Smooth muscle cell (in vitro differentiated cells): ENCODE measurements around the gene EFCAB10. TPM values are rescaled to one million over a fixed set of nuclear protein-coding genes. Genes with fewer than 3 reads are reported as not detected.
"Not testable (repeated sequence)": the region's sequence is repeated elsewhere in the genome, so short reads cannot be mapped to it uniquely, and the experiment has no call there.

Experiments
- DNase-seq: peaks from one replicate; lab custom pipeline; 2025; ENCODE audit not compliant: unreplicated experiment; lab: John Stamatoyannopoulos, UW
- H2AFZ ChIP-seq: fragments of 200-600 bp; sonication (generic); 2 replicates; pipeline ENCODE4 v1.6.0; 2016; ENCODE audit warnings: antibody characterized with exemption, low read depth, mild to moderate bottlenecking
- H3F3A ChIP-seq: fragments of 200-600 bp; sonication (generic); 2 replicates; pipeline ENCODE4 v1.6.0; 2017; ENCODE audit warnings: antibody characterized with exemption, low read depth
- H3K27ac ChIP-seq: fragments of 200-600 bp; sonication (generic); 2 replicates; pipeline ENCODE4 v1.5.1; 2016; ENCODE audit warnings: low read depth, mild to moderate bottlenecking
- H3K27me3 ChIP-seq: fragments of 200-600 bp; sonication (generic); 2 replicates; pipeline ENCODE4 v1.6.1; 2016; ENCODE audit warnings: low read depth, mild to moderate bottlenecking
- H3K36me3 ChIP-seq: fragments of 200-600 bp; sonication (generic); 2 replicates; pipeline ENCODE4 v1.5.1; 2016; ENCODE audit warnings: low read depth
- H3K4me1 ChIP-seq: fragments of 200-600 bp; sonication (generic); 2 replicates; pipeline ENCODE4 v1.5.1; 2016; ENCODE audit warnings: low read depth
- H3K4me2 ChIP-seq: fragments of 200-600 bp; sonication (generic); 2 replicates; pipeline ENCODE4 v1.6.0; 2016; ENCODE audit warnings: mild to moderate bottlenecking
- H3K4me3 ChIP-seq: fragments of 200-600 bp; sonication (generic); 2 replicates; pipeline ENCODE4 v1.5.1; 2016; ENCODE audit warnings: mild to moderate bottlenecking
- H3K79me2 ChIP-seq: fragments of 200-600 bp; sonication (generic); 2 replicates; pipeline ENCODE4 v1.6.0; 2016; ENCODE audit warnings: low read depth, mild to moderate bottlenecking
- H3K9ac ChIP-seq: fragments of 200-600 bp; sonication (generic); 2 replicates; pipeline ENCODE4 v1.6.0; 2016; ENCODE audit warnings: low read depth
- H3K9me3 ChIP-seq: fragments of 200-600 bp; sonication (generic); replicated peaks from 2 replicates; pipeline ENCODE4 v1.5.1; 2016; ENCODE audit warnings: low read depth
- H4K20me1 ChIP-seq: fragments of 200-600 bp; sonication (generic); 2 replicates; pipeline ENCODE4 v1.6.0; 2016; ENCODE audit warnings: low read depth
- WGBS: methylation state at CpG from one replicate; pipeline ENCODE4 v1.1.7; 2016; ENCODE audit warnings: low lambda C conversion rate; 5-methylcytosine and 5-hydroxymethylcytosine counted together
- polyA plus RNA-seq: library from polyadenylated mRNA; unstranded; fragments of >200 nt; fragmentation: Nextera tagmentation; extraction: Ambion mirVana; gene quantifications from 2 replicates; pipeline ENCODE4 v1.2.1, GENCODE V29; 2016
- total RNA-seq: library from RNA; depleted of rRNA; stranded (reverse); fragments of >200 nt; gene quantifications from 2 replicates; pipeline ENCODE4 v1.2.3, GENCODE V29; 2014
- TF ChIP-seq, protein P1 (sequence below): fragments of 200-600 bp; sonication (generic); IDR thresholded peaks from 2 replicates; pipeline ENCODE4 v1.5.1; 2017; ENCODE audit warnings: borderline replicate concordance, mild to moderate bottlenecking, antibody characterized with exemption; ENCODE audit not compliant: insufficient read depth, poor library complexity, severe bottlenecking

Gene EFCAB10
- total and polyA plus RNA-seq, 2 experiments from 2014 or later, result 0.56 to 1.2 TPM

DNA sequence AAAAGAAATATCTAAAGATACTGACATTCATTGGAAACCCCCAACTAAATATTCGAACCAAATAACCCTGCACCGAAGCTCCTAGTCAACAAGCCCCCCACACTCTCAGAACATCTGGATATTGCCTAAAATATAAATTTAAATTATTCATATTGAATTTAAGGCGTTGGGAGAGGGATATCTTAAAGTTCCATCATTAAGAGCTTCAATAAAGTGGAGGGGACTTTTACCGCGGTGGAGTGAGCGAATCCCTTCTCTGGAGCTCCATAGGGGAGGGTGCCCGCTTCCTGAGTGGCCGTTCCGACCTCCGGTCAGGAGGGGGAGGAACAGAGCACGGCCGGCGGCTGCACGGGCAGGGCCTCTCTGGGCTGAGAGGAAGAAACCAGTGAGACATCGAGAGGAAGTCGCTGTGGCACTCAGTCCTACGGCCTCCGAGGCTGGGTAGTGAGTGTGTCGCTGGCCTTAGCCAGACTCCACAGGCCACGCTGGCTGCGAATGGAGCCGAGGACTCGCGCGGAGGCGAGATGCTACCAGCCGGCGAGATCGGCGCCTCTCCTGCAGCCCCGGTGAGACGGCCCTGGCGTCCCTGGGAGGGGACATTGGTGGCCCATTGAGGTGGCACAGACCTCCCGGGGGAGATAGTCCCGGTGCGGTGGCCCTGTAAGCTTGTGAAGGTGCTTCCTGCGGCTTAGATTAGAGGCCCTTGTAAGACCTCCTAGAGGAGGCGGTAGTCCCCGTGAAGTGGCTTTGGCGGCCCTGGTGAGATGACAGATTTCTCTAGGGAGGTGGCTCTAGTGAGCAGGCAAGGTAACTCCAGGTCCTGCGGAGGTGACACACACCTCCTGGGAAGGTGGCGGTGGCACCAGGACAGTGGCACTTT, 49.3 kb downstream of the EFCAB10 start, which contains the start of gene RINT1:
TSS of gene RINT1 (plus strand) at position 410 of the 880 bp plus-strand sequence. CDS start at position 525, 115 bp downstream.
- WGBS, result 3% methylated on average over 42 of the region's 42 CpGs
- H3K9ac ChIP-seq, result peak within 1 kb of the TSS; percentile 91

DNA sequence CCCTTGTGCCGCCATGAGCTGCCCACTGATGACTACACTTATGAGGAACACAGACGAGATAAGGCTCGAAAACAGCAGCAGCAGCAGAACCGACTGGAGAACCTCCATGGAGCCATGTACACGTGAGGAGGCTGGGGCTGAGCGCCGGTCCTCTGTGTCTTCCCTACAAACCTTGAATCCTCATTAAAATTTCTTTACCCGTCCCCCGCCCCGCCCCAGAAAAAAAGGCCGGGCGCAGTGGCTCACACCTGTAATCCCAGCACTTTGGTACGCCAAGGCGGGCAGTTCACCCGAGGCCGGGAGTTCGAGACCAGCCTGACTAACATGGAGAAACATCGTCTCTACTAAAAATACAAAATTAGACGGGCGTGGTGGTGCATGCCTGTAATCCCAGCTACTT, 50.7 kb downstream of the EFCAB10 start:
- Histone ChIP-seq H3K9me3 (no peaks in the 10 kb centered on the region), H3K27ac (no peak overlapping the region), H3K4me1 (peaks cover 11% of the 10 kb centered on the region), H3K27me3 (no peaks in the 10 kb centered on the region), H3K9ac (no peak overlapping the region), H2AFZ (no peak overlapping the region), H3K4me2 (no peak overlapping the region), H3K4me3 (no peak overlapping the region), H4K20me1 (peaks cover 3% of the 10 kb centered on the region), H3F3A (no peaks in the 10 kb centered on the region), H3K79me2 (peaks cover 29% of the 10 kb centered on the region), H3K36me3 (no peaks in the 10 kb centered on the region)
- TF ChIP-seq, protein P1, sequence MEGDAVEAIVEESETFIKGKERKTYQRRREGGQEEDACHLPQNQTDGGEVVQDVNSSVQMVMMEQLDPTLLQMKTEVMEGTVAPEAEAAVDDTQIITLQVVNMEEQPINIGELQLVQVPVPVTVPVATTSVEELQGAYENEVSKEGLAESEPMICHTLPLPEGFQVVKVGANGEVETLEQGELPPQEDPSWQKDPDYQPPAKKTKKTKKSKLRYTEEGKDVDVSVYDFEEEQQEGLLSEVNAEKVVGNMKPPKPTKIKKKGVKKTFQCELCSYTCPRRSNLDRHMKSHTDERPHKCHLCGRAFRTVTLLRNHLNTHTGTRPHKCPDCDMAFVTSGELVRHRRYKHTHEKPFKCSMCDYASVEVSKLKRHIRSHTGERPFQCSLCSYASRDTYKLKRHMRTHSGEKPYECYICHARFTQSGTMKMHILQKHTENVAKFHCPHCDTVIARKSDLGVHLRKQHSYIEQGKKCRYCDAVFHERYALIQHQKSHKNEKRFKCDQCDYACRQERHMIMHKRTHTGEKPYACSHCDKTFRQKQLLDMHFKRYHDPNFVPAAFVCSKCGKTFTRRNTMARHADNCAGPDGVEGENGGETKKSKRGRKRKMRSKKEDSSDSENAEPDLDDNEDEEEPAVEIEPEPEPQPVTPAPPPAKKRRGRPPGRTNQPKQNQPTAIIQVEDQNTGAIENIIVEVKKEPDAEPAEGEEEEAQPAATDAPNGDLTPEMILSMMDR, result no peak
- DNase-seq, result no peak
- 96% methylated on average over 20 of the region's 20 CpGs for WGBS

More for the DNA sequence above, 49.3 kb downstream of the EFCAB10 start, which contains the start of gene RINT1:
- DNase-seq, result peak; percentile 75
- H3F3A ChIP-seq, result no peaks in the 10 kb centered on the region
- peaks cover 29% of the 10 kb centered on the region for H3K79me2 ChIP-seq
- no peaks in the 10 kb centered on the region for H3K27me3 ChIP-seq
- peak within 1 kb of the TSS; percentile 97 for H3K4me3 ChIP-seq
- peak within 1 kb of the TSS; percentile 99 for H2AFZ ChIP-seq
- H3K4me1 ChIP-seq, result peaks cover 11% of the 10 kb centered on the region
- no peaks in the 10 kb centered on the region for H3K9me3 ChIP-seq
- TF ChIP-seq, protein P1, result peak; percentile 66
- peaks cover 9% of the 10 kb centered on the region for H3K36me3 ChIP-seq
- H4K20me1 ChIP-seq, result peaks cover 15% of the 10 kb centered on the region
- H3K27ac ChIP-seq, result peak within 1 kb of the TSS; percentile 74
- peak within 1 kb of the TSS; percentile 95 for H3K4me2 ChIP-seq

DNA sequence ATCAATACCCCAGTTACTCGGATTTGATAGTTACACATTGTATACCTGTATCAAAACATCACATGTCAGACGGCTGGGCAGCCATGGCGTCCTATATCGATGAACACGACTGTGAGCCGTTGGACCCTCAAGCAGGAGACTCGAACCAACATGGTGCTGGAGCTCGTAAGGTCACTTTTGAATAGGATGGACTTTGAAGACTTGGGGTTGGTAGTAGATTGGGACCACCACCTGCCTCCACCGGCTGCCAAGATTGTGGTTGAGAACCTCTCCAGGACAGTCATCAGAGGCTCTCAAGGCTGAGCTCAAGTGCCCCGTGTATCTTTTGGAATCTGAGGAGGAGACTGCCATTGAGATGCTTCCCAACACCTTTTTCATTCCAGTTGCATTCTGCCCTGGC, 51.2 kb downstream of the EFCAB10 start:
- peaks cover 26% of the 10 kb centered on the region for H3K79me2 ChIP-seq
- H3K27me3 ChIP-seq, result no peaks in the 10 kb centered on the region
- H3K27ac ChIP-seq, result no peak overlapping the region
- H3K4me1 ChIP-seq, result peaks cover 11% of the 10 kb centered on the region
- H3K9ac ChIP-seq, result no peak overlapping the region
- H2AFZ ChIP-seq, result no peak overlapping the region
- no peaks in the 10 kb centered on the region for H3K9me3 ChIP-seq
- H4K20me1 ChIP-seq, result no peaks in the 10 kb centered on the region
- H3K4me3 ChIP-seq, result no peak overlapping the region
- H3K4me2 ChIP-seq, result no peak overlapping the region
- no peak for DNase-seq
- H3K36me3 ChIP-seq, result no peaks in the 10 kb centered on the region
- H3F3A ChIP-seq, result no peaks in the 10 kb centered on the region
- WGBS, result 94% methylated on average over 10 of the region's 10 CpGs
- TF ChIP-seq, protein P1, result no peak

DNA sequence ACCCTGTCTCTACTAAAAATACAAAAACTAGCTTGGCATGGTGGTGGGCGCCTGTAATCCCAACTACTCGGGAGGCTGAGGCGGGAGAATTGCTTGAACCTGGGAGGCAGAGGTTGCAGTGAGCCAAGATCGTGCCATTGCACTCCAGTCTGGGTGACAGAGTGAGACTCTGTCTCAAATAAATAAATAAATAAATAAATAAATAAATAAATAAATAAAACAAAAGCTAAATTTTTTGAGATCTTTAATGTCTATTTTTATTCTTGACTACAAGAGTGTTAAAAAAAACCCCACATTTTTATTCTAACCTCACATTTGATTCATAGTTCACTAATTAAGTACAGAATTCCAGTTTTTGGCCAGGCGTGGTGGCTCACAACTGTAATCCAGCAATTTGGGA, 53.6 kb downstream of the EFCAB10 start:
- H3K9me3 ChIP-seq, H3K4me3 ChIP-seq, H4K20me1 ChIP-seq, H3K27me3 ChIP-seq, H2AFZ ChIP-seq, H3K9ac ChIP-seq, H3K36me3 ChIP-seq, H3K4me2 ChIP-seq, H3K4me1 ChIP-seq, DNase-seq, H3K79me2 ChIP-seq, H3F3A ChIP-seq, H3K27ac ChIP-seq: not testable (repeated sequence)
- WGBS, result 95% methylated on average over 5 of the region's 5 CpGs
